Peyer's patch (tissue), 4 donors: Measurements from ENCODE around the gene MDM4.

Source experiments
- POLR2A ChIP-seq, 2 donors: fragments of 450-650 bp; IDR thresholded peaks; one replicate each; pipeline ENCODE4 v1.5.1; 2017; ENCODE audit warnings: antibody characterized with exemption in 2 of 2, mild to moderate bottlenecking in 2 of 2, moderate library complexity in 2 of 2
- TF ChIP-seq, protein P1 (sequence below), 6 experiments: fragments of 450-650 bp in 4 of 6; fragments of 200-600 bp in 2 of 6; sonication (generic) in 1 of 6; IDR thresholded peaks; one replicate each; pipeline ENCODE4 v1.5.1; 2017 to 2019; ENCODE audit warnings: antibody characterized with exemption in 6 of 6, mild to moderate bottlenecking in 3 of 6, moderate library complexity in 1 of 6

- TF ChIP-seq, protein P1, sequence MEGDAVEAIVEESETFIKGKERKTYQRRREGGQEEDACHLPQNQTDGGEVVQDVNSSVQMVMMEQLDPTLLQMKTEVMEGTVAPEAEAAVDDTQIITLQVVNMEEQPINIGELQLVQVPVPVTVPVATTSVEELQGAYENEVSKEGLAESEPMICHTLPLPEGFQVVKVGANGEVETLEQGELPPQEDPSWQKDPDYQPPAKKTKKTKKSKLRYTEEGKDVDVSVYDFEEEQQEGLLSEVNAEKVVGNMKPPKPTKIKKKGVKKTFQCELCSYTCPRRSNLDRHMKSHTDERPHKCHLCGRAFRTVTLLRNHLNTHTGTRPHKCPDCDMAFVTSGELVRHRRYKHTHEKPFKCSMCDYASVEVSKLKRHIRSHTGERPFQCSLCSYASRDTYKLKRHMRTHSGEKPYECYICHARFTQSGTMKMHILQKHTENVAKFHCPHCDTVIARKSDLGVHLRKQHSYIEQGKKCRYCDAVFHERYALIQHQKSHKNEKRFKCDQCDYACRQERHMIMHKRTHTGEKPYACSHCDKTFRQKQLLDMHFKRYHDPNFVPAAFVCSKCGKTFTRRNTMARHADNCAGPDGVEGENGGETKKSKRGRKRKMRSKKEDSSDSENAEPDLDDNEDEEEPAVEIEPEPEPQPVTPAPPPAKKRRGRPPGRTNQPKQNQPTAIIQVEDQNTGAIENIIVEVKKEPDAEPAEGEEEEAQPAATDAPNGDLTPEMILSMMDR (IDR thresholded peaks at IDR 0.05) = peak; percentile 71 to 95 (median 86)
- TF ChIP-seq POLR2A (IDR thresholded peaks at IDR 0.05) = no peak
Measured at GRCh38 chr1:204503122-204503912, 12.9 kb upstream of the MDM4 start.
